Raji (cell line): Measurements from ENCODE around the gene HIVEP3.

Source experiments
- POLR2A ChIP-seq: IDR thresholded peaks from 2 replicates; pipeline ENCODE4 v1.6.1; 2011; ENCODE audit warnings: low read depth, low read length, control low read depth; ENCODE audit not compliant: insufficient read depth

The HIVEP3 gene

DNA sequence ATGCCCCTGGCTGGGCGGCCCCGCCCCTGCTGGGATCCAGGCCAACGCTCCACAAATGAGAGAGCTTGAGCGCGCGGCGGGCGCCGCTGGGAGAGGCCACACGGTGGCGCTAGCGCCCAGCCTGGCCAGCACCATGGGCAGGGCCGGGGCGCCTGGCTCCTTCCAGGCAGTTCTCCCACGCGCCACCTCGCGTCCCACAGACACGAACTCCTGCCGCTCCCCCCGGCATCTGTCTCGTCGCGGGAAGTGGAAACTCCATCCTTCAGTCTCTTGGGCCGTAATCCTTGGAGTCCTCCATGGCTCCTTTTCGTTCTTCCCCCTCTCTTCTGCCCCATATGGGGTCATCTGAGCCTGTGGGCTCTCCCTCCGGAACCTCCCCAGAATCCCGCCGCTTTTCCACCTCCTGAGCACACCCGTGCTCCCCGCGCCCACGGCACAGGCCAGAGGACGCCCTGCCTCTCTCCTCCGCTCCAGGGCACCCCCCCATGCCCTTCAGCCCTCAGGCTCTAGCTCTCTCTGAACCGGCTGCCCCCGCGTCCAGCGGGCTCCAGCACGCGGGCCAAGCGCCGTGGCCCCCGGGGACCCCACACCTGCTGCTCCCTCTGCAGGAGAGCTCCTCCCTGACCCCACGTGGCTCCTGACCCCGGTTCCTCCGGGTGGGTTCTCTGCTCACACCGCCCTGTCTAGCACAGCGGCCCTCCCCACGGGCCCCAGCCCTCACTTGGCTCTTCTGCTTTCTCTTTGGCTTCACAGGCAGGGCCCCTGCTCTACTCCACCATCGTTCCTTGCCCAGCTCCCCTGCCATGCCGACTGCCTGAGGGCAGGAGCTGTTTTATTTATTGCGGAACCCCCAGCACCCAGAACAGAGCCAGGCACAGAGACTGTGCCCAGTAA, 402.3 kb downstream of the HIVEP3 start:
- no peak for TF ChIP-seq POLR2A

DNA sequence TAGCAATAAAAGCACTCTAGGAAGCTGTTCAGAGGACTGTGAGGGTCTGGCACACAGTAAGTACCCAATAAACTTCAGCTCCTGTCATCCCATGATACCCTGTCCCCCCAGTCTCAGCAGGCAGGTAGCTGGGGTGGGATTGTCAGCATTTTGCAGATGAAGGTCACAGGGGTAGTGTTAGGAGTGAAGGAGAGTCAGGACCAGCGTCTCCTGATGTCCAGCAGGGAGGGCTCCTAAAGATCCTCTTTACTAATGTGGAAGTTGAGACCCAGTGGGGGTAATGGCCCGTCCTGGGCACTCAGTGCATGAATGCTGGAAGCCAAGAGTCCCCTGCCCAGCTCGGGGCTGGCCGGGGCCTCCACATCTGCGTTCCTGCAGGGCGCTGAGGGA, 402.9 kb downstream of the HIVEP3 start:
- no peak for TF ChIP-seq POLR2A

DNA sequence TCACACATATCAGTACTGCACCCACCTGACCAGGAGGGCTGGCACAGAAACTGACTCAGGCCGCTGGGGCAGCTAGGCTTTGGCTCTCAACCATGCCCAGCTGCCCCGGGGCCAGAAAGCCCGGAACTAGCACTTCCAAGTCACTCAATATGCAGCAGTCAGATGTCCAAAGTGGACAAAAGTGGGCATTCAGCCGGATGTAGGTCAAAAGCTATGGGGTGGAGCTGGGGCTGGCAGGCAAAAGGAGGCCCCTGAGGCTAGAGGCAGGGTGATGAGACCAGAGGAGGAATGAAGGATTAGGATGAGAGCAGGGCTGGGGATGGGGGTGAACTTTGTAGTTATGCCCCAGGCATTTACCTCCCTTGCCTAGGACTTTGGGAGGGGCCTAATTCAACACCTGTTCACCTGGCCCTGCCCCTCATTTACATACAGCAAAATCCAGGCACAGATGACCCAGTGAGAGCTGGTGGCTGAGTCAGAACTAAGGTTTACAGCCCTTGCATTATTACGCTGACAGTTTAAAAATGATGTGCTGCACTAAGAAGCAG, 403.5 kb downstream of the HIVEP3 start:
- TF ChIP-seq POLR2A, result no peak

DNA sequence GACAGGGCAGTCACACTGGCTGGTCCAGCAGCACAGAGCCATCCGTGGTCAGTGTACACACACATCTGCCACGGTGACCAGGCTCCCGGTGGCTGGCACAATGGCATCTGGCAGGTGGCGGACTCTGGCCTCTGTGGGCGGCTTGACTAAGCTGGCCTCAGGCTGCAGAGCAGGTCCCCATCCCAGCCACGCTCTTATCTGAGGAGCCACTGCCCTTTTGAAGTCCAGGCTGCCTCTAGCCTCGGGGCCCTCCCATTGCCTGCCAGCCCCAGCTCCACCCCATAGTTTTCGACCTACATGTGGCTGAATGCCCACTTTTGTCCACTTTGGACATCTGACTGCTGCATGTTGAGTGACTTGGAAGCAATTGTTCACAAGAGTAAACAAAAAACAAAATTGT, 404.3 kb downstream of the HIVEP3 start:
- no peak for TF ChIP-seq POLR2A

DNA sequence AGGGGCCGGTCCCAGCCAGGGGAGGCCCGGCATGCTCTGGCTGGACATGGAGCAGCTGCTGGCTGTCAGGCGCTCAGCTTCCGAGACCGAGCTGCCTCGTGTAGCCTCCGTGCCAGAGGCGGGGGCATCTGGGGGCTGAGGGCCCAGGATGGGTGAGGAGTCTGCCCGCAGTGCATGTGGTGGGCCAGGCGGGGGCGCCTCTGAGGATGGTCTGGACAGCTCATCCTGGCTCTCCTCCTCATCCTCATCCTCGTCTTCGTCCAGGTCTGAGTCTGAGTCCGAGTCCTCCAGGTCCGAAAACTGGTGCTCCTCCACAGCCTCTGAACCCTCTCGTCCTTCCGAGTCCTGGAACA, 405.4 kb downstream of the HIVEP3 start:
- TF ChIP-seq POLR2A, result no peak

DNA sequence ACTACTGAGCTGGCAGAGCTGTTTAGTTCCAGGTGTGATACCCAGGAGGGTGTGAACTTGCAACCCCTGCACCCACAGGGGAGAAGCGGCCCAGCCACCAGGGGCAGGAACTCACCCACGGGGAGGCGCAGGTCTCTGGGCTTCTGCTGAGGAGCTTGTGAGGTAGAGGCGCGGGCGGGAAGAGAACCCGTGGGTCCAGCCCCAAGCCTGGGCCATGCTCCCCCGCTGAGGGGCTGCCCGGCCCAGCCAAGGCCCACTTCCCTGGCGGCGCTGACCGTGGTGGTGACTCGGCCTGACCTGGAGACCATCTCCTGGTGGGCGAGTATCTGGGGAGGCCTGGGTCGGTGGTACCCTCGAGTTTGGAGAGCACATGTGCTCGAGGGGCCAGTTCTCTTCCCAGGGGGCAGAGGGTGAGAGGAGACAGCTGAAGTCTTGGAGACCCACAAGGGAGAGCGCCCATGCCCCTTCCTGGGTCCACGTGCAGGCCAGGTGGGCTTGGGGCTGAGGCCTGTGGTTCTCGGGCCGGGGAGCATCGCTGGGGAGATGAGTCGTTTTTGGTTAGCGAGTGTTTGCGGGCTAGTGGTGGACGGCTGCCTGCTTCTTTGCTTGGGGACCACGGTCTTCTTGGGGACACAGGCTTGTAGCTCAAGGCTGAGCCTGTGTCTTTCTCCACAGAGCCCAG, 405.9 kb downstream of the HIVEP3 start:
- TF ChIP-seq POLR2A, result no peak

DNA sequence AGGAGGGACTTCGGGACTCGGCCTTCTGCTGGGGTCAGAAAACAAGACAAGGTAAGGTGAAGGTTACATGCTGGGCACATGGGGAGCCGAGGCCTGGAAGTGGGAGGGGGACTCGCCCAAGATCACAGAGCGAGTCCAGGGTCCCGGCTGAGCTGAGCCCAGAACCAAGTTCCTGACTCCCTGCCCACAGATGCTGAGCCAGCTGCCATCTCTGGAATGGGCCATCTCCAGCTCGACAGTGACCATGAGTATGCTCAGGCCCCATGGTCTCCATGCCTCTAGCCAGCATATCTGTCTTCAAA, 407.5 kb downstream of the HIVEP3 start:
- TF ChIP-seq POLR2A, result no peak

DNA sequence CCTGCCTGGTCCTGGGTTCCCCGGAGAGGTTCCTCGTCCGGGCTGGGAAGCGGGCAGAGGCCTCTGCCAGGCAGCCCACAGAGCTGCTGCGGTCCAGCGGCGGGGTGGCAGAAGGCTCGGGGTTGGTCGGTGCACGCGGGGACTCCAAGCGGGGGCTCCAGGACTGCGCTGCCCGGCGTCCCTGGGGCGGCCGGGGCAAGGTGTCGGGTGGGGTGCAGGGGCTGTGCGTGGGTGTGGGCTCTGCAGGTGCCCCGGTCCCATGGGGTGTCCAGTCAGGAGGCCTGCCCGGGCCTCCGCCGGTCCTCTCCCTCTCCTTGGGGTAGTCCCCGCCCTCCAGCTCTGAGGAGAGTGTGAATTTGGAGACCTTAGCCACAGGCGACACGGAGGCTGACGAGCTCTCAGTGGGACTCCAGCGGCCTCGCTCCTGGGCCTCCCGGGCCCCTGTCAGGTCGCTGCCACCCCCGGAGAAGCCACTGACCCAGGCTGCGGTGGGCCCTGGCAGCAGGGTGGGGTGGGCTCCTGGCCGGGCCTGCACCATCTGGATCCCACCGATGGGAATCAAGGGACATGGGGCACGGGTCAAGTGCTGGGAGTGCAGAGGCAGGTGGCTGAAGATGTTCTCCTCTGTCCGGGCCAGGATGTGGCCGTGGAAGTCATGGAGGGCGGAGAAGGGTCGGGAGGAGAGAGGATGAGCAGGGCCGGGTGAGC, 408.0 kb downstream of the HIVEP3 start:
- TF ChIP-seq POLR2A, result no peak

DNA sequence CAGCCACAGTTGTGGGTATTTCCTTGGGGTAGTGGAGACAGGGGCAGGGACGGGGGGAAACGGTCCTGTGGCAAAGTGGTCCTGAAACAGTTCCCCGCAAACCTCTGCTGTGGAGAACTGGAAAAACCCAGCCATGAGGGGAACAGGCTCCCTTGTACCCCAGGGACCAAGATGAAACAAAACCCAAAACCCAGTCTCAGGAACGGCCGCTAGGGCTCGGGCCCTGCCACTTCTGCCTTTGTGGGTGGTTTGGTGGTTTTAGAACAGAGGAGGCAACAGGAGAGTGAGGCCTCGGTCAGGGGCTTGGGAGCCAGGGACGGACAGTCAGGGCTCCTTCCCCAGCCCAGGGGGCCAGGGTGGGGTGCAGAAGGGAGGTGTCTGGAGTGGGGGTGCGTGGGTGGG, 409.5 kb downstream of the HIVEP3 start:
- no peak for TF ChIP-seq POLR2A

DNA sequence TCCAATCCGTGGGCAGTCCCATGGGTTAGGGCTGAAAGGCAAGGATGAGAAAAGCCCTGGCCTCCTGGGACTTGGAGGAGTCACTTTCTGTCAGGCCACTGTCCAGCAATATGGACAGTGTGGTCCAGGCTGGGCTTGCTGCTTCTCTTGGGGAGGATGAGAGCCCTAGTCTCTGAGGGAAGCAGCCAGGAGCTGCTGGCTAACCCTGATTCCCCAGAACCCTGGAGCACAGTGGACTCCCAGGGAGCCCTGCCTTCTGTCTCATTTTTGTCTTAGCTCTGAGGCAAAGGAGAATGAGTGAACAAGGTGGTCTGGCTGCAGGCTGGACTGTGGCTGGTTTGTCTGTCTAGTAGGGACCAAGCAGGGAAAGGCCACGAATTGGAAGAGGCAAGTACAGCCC, 410.4 kb downstream of the HIVEP3 start:
- TF ChIP-seq POLR2A, result no peak

DNA sequence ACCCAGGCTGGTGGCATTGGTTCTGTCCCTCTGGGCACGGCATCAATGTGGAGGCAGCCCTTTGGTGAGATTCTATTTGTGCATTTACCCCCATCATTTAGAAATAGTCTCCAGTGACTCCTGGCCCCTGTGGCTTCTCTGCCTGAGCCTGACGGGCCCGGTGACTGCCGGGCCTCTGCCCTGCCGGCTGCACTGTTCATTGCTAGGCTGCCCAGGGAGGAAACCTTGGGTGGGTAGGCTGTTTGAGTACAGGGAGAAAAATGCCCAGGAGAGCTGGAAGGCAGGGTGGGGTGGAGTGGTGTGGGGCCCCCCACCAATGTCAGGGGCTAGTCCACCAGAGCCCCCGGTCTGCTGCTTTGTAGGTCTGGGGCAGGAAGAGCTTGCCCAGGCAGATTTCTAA, 410.9 kb downstream of the HIVEP3 start:
- TF ChIP-seq POLR2A, result no peak

DNA sequence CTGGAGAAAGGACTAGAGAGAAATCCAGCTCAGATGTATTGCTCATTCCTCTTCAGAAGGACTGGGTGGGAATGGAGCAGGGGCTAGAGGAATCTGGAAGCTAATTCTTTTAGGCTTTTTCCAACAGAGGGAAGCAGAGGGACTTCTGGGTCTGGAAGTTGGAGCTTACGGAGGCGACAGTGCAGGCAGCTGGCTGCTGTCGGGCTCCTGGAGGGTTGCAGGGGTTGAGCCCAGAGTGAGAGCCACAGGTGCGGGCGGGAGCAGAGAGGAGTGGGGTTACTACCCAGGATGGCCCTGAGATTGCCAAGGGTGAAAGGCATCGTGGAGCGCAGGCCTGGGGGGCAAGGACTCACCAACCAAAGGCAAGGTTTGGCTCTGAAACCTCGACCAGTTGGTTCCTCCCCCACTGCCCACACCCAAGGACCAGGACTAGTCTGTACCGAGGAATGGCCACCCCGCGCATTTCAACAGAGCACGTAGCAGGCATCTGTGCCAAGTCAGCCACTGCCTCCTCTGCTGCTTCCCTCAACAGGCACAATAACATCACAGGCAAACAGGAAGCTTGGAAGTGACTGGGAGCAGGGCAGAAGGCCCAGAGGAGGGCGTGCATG, 411.5 kb downstream of the HIVEP3 start:
- TF ChIP-seq POLR2A, result no peak

DNA sequence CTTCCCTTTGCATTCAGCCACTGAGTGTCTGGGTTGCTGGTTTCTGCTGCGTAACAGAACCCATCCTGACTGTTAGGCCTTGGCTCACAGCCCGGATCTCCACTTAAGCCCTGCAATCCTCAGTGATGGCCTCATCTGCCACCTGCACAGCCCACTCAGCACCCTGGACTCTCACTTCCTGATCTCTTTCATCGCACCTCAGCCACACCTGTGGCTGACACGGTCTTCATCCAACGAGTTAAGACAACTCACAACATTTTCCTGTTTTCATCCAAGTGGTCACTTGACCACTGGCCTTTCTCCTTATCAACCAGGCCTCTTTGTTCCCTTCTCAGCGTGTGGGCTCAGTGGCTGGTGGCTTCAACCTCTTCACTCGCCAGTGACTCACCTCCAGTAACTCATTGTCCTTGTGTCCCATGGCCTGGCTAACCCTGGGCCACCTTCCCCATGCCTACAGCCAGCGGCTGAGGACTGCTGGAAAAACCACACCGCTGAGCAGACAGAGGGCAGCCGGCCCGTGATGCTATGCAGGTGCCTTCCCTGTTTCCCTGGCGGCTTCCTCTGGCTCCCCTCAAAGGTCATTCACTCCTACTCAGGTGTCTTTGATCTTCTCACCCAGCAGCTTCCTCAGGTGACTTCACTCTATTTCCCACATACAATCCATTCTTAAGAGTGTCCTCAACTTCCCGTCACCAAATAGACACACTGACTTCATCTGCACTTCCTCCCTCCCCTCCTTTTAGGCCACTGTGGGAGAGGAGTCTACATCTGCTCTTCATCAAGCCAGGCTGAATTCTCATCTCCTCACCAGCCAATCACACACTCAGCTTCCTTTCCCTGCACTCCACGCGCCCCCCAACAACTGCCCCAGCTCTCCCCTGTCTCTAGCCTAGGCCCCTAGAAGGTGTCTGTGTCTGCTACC, 414.3 kb downstream of the HIVEP3 start:
- TF ChIP-seq POLR2A, result no peak

DNA sequence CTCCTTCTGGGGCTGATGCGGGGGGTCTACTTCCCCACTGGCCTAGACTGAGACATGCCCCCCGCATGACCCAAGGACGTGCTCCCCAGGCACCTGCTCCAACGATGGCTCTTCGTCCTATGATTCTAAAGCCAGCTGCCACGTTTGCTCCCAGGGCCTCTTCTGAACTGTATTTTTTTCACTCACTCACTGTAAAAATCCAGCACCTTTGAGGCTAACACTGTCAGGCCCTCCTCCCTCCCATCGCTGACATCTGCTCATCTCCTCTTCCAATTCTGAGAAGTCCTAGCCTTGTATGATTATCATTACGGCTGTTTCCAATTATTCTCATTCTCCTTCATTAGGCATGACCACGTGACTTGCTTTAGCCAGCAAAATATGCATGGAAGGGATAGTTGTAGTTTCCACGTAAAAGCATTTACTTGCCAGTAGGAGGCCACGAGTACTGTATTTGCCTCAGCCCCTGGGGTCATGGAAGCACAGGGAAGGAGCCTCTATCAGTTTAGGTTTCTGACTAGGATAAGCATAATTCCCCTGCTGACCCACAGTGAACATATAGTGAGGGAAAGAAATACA, 415.1 kb downstream of the HIVEP3 start:
- no peak for TF ChIP-seq POLR2A
